Middle frontal gyrus (tissue), 1 donor: ENCODE results near the gene IGFL2.
"Not testable (repeated sequence)": the region's sequence is repeated elsewhere in the genome, so short reads cannot be mapped to it uniquely, and the experiment has no call there.

ENCODE experiments used
- DNase-seq: peaks from one replicate; pipeline ENCODE4 v3.0.0-alpha.2; 2015; ENCODE audit warnings: low spot score; ENCODE audit errors: extremely low spot score

Gene IGFL2

DNA sequence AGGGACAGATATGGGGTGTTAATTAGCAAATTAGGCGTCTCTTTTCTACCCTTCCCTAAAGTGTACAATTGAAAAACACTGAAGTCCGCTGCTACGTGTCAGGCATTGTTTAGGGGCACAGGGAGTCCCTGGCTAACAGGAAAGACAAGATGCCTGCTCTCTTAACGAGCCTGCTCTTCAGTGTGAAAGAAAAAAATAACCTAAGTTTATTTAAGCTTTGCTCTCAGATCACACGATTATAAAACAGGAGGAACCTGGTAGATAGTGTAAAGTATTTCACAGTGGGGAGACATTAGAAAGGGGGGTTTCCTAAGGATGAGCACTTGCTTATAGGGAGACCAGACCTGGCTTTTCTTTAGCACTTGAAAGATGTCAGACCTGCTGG lies 38.7 kb downstream of the IGFL2 start:
- DNase-seq: no peak

DNA sequence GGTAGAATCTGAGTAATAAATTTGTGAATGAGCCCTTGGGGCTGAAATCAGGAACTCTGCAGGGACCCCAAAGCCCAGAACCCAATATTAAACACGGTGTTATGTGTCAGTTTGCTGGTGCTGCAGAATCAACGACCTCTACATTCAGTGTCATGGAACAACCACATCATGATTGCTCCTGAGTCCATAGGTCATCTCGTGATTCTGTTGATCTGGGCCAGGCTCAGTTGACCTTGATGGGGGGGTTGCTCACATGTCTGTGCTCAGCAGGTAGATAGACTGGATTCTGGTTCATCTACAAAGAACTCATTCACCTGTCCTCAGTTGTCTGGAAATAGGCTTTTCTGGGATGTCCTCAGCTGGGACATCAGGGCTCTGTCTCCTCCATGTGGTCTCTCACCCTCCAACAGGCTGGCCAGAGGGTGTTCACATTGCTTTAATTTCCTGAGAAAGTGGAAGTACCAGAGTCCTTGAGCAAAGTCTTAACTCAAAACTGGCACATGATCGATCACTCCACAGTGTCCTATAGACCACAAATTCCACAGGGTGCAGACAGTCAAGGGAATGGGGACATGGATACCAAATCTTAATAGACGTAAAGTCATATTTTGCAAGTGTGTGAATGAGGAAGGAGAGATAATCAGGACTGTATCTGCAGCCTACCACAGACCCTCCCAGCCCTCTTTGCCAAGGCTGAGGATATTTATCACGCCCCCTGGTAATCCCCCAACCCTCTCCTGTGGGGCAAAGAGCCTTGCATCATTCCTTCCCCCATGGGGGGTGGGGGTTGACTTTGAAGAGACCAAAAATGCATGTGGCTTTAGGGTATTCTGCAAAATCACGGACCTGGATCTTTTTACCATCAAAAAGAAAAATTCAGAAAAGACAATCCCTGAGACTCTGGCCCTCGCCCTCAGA lies 42.2 kb downstream of the IGFL2 start:
- no peak for DNase-seq

DNA sequence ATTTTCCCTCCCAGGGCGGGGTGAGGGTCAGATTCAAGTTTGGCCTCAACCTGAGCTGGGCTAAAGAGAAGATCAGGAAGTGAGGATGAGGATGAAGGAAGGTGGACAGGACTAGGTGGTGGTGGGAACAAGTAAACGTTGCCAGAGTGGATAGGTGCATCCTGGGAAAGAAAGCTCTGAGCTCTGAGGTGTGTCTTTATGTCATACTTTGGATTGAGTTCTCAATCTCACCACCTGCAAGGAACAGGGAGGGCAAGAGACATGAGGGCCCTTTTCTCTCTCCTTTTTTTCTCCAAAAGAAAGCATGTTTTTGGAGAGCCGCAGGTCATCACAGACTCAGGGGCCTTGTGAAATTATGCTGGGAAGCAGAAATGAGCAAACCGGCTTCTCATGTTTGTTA lies 43.3 kb downstream of the IGFL2 start:
- no peak for DNase-seq

DNA sequence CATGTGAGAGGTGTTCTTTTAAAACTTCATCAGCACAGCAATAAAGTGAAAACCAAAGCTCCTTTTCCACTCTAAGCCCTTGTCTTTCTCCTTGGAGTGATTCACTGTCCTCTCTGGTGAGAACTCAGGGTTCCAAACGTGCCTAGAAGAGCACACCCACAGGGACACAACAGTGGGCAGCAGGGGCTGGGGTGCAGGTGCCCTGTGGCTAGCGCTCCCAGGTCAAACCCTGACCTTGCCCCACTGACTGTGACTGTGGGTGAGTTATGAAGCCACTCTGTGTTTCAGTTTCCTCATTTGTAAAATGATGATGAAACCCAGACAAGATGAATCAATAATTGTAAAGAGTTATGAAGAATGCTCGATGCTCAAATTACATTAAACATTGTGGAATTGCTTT lies 43.9 kb downstream of the IGFL2 start:
- DNase-seq: no peak

DNA sequence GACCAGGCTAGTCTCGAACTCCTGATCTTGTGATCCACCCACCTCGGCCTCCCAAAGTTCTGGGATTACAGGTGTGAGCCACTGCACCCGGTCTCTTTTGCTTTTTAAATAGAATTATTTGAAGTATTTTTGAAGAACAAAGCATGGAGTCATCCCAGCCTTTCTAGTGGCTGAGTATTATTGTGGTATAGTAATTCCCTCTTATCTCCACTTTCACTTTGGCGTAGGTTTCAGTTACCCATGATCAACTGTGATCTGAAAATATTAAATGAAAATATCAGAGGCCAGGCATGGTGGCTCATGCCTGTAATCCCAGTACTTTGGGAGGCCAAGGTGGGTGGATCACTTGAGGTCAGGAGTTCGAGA lies 44.6 kb downstream of the IGFL2 start:
- DNase-seq: not testable (repeated sequence)

DNA sequence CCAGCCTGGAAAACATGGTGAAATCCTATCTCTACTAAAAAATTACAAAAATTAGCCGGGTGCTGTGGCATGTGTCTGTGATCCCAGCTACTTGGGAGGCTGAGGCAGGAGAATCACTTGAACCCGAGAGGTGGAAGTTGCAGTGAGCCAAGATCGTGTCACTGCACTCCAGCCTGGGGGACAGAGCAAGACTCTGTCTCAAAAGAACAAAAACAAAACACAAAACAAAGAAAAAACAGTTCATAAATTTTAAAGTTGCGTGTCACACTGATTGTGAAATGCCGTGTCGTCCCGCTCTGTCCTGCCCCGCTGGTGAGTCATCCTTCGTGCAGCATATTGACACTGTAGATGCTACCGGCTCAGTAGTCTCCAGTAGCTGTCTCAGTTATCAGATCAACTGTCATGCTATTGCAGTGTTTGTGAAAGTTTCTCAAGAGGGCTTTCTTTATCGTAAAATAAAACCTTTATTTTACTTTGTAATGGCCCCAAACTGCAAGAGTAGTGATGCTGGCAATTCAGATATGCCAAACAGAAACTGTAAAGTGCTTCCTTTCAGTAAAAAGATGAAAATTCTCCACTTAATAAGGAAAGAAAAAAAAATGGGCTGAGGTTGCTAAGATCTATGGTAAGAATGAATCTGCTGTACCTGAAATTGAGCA lies 45.1 kb downstream of the IGFL2 start:
- no peak for DNase-seq

DNA sequence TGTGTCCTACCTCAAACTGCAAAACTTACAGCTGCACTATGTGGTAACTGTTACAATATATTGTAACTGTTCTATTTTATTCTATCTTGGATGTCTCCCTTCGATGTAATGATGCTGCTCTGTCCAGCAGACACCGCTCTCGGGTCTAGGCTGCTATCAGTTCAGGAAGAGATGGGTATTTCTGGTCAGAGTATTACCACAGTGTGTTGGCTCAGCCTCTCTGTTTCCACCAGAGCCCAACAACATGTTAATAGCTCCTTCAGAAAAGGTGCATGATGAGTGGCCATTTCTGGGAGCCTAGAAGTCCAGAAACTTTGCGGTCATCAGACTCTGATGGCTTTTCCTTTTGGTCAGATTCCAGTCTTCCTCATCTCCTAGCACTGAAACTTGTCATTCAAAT lies 45.6 kb downstream of the IGFL2 start:
- no peak for DNase-seq

DNA sequence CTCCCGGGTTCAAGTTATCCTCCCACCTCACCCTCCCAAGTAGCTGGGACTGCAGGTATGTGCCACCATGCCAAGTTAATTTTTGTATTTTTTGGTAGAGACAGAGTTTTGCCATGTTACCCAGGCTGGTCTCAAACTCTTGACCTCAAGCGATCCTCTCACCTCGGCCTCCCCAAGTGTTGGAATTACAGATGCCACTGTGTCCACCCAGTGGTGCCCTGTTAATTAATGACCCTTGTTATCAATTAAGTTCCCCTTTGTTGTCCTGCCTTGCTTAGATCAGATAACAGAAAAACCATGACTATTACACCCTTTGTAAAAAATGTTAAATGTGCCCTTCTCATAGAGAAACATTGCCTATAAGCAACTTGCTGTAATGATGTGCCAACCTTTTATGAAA lies 47.1 kb downstream of the IGFL2 start:
- DNase-seq: no peak

DNA sequence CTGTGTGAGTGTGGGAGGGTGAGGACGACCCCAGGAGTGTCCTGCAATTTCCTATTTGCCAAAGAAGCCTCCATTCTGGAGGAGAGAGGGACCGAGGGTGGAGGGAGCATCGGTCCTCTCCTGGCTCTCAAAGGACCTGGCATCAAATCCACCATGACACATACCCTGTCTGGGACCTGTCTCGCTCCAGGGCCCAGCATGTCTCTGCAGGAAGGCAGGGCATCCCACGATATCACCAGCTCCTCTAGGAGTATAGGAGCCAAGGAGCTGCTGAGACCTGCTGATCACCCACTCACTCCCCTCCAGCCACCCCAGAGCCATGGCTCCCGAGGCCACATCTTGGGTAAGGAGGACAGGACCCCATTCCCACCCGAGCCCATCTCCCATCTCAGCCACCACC lies 47.9 kb downstream of the IGFL2 start:
- not testable (repeated sequence) for DNase-seq

DNA sequence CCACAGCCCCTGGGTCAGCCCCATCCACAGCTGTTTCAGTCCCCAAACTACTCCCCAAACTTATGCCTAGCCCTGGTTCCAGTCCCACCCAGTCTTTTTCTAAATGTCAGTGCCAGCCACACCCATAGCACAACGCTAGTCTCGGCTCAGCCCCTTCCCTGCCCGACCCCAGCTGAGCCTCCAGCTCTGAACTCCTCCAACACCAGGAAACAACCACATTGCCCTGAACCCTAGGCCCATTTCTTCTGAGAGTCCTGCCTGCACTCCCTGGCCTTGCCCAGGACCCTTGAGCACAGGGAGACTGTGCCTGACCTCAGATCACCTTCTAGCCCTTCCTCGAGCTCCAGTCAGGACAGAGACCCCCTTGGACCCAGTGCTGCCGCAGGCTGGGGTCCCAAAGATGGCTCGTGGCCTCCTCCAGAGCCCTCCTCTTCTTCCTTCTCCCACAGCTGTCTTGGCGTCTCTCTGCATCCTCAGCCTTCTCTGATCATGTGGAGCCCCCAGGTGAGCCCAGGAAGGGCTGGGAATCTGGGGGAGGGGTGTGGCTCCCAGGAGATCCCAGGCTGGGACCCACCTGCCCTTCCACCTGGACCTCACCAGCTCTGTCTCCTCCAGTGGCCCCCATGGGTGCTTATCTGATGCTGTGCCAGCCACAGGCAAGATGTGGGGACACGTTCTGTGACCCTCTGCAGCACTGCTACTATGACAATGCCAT lies 48.5 kb downstream of the IGFL2 start:
- no peak for DNase-seq

DNA sequence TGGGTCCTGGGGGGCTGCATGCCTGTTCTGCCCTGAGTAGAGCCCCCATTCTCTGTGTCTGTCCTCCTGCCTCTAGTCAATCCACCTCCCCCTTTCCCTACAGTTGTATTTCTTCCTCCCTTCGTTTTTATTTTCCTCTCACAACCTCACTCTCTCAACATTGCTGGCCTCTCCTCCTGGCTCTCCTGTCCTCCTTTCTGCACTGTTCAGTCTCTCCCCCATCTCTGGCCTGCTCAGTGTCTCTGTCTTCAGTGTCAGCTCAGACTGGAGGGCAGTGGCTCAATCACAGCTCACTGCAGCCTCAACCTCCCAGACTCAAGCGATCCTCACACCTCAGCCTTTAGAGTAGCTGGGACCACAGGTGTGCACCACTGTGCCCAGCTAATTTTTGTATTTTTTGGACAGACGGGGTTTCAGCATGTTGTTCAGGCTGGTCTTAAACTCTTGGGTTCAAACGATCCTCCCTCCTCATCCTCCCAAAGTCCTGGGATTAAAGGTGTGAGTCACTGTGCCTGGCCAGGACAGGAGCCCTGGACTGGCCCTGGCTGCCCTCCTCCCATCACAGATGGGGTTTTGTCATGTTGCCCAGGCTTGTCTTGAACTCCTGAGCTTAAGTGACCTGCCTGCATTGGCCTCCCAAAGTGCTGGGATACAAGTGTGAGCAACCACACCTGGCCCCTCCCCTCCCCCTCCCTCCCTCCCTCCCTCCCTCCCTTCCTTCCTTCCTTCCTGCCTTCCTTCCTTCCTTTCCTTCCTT lies 49.5 kb downstream of the IGFL2 start:
- no peak for DNase-seq

DNA sequence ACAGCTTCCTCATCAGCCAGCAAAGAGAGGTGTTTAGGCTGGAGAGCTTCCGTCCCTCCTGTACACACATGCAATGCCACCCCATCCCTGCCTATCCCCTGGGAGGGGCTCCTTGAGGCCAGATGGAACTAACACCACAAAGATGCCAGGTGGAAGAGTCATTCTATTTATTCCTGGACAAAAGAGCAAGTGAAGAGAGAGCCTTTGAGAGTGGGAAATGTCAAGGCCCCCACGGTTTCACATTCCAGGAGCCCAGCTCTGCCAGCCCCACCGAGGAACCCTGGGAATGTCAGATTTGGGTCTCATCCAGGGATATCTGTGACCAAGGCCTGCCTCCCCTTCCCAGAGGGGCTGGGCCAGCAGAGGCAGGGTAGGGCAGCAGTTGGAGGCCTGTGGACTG lies 50.7 kb downstream of the IGFL2 start:
- DNase-seq: no peak

DNA sequence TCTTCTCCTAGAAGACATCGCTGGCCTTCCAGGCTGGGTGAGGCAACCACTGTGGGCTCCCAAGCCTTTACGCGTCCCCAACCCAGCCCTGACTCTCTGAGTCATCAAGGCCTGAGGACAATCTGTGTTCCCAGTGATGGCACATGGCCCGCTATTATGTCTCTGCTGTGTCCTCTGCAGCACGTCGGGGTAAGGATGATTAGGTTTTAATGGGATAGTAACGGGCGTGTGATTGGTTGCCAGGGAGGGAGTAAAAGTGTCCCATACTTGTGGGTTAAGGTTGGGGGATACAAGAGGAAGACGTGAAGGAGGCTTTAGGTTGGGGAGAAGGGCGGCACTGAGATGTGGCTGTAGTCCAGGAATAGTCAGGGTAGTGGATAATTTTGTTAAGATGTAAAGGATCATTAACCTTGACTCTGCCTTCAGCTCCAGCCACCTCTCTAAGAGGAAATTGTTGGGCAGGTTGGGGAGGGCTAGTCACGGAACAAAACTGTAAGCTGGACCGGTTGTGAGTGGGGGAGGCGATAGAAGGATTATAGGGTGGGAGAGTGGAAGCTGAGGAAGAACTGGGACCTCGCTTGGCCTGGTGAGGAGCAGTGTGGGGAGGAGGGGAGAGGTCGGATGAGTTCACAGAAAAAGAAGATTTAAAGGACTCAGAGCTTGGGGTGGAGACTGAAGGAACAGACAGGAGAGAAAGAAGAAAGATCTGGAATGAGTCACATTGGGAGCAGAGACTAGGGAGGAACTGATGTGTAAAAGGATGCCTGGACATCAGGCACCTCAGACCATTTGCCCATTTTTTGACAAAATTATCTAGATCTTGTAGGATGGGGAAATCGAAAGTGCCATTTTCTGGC lies 53.6 kb downstream of the IGFL2 start:
- DNase-seq: no peak

DNA sequence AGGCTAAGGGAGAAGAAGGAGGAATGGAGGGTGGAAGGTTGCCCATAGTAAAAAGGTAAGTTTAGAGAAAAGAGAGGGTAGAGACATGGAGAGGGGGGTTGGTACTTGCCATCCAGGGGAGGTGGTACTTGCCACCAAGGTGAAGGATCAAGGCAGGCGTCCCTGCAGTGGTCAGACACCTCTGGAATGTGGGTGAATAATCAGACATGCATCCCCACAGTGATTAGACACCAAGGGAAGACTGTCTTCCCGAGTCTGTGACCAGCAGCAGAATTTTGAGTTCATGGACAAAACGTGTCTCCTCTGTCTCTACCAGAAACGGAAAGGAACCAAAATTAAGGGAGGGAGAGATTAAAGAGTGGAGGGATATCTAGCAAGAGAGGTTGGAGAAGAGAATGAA lies 54.4 kb downstream of the IGFL2 start:
- DNase-seq: no peak

DNA sequence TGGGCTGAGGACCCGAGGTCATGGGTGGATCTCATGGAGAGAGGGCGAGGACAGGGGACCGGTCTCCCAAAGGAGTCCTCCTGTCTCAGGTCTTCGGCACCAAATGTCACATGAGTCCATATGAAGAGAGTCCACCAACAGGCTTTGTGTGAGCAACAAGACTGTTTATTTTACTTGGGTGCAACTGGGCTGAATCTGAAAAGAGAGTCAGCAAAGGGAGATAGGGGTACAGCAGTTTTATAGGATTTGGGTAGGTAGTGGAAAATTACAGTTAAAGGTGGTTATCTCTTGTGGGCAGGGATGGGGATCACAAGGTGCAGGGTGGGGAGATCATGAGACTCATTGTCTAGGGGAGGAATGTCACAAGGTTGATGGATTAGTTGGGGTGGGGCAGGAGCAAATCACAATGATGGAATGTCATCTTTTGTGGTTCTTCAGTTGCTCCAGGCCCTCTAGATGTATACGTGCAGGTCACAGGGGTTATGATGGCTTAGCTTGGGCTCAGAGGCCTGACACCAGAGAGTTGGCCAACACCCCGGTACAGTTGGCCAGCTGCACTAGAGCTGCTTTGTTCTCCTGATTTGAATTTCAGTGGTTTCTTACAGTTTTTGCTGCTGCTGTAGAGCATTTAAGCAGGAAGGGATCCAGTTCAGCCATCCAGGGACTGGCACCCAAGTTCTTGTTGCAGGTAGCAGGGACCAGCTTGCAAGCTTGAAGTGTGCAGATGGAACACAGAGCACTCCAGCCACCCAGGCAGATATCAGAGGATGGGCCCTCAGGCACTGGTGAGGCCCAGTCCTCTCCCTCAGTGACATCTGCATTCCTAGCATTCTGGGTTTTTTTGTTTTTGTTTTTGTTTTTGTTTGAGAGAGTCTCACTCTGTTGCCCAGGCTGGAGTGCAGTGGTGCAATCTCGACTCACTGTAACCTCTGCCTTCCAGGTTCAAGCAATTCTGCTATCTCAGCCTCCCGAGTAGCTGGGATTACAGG lies 55.1 kb downstream of the IGFL2 start:
- no peak for DNase-seq

DNA sequence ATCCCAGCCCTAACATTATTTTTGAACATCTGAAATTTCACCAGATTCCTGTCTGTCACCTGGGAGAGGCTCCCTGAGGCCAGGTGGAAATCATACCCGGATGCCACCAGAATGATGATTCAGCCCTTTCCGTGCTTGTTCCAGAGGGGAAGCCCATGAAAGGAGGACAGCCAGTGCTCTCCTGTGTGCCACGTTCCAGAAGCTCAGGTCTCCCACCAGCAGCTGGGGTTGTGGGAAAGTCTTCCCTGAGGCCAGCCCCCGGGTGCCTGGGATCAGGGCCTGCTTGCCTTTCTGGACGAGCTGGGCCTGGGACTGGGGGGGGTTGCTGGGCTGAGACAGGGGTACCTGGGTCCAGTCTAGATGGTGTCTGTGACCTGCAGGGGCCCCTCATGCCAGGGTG lies 56.0 kb downstream of the IGFL2 start:
- DNase-seq: no peak

DNA sequence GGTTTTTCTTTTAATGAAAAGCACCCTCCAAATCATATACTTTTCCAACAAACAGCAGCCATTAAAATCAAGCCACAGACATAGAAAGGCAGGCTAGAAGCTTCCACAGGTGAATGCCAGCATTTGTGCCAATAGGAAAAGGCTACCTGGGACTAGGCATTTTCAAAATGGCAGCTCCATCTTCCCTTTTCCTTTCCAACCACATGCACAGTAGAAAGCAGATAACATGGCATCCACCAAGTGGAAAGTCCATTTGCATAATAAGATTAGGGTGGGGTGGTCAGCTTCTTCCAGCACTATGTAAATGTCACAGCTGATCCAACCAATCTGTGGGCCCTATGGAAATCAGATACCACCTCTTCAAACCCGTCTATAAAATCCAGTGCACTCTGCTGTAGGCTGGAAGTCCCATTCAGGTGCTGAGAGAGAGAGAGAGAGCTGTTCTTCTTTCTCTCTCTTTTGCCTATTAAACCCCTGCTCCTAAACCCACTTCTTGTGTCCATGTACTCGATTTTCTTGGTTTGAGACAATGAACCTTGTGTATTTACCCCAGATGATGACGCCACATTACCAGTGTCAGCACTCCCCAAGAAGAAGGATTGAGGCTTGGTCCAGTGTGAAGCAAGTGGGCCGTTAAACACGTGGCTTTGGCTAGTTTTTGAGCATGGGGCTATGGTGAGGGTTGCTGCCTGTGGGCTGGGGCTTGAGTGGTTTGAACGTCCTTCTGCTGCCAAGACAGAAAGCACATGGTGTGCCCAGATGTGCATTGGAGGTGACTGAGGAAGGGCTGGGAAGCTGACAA lies 57.3 kb downstream of the IGFL2 start:
- DNase-seq: no peak

DNA sequence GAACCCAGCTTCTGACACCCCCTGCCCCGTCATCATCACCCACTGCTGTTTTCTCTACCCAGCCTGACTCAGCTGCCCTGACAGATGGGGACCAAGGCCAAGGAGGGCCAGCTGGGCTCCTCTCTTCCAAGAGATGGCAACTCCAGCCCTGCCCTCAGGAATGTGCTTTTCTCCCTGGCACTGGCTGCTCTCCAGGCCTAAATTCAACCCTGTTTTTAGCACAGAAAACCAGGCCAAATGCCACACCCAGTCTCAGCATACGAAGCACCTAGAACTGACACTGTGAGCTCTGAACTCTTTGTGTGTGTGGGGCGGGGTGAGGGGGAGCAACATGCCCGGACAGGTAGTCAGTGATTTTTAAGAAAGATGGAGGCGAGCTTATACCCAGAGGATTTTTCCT lies 58.1 kb downstream of the IGFL2 start:
- DNase-seq: no peak

DNA sequence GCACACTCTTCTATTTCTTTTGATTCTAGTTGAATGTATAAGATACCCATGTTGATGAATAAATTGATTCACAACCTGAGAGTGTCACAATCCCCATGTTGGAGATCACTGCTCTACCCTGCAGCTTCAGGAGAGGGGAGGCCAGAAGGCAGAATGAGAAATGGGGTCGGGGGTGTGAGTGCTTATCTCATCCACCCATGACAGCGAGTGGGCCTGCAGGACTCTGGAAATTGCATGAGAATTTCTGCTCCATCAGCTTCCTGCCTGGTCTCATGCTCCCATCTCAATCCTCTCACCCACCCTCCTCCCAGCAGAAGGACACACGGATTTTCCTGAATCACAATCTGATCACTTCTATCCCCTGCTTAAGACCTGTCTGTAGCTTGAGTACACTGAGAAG lies 58.6 kb downstream of the IGFL2 start:
- no peak for DNase-seq
